OCI-LY7 (cell line): Measurements from ENCODE around the gene ENO1.

Experiments
- EZH2phosphoT487 ChIP-seq: fragments of 200-600 bp; sonication (generic); IDR thresholded peaks from 2 replicates; pipeline ENCODE4 v1.6.1; 2018; ENCODE audit warnings: low read depth, borderline replicate concordance, mild to moderate bottlenecking, mixed run types, antibody characterized with exemption, low read length, moderate library complexity, mixed read lengths
- TF ChIP-seq, protein P1 (sequence below): fragments of 200-600 bp; sonication (generic); conservative IDR thresholded peaks from 2 replicates; pipeline ENCODE4 v1.5.1; 2014; ENCODE audit warnings: mild to moderate bottlenecking, antibody characterized with exemption, low read length, moderate library complexity, mixed read lengths

DNA sequence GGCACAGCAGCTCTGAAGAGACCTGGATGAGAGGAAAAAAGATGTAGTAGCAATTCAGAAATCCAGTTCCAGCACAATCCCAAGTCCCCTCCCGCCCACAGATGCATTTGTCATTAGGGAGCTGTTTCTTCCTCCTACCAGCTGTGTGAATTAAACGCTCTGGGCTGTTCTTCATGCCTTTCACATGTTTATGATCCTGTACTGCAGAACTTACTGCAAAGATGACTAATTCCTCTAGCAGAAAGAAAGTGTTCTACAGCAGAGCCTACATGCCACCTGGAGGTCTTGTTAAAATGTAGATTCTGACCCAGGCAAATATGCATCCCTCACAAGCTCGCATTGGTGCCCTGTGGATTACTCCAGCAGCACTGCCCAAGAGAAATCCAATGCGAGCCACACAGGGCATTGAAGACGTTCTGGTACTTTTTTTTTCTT lies 6.5 kb downstream of the ENO1 start:
- TF ChIP-seq, protein P1, sequence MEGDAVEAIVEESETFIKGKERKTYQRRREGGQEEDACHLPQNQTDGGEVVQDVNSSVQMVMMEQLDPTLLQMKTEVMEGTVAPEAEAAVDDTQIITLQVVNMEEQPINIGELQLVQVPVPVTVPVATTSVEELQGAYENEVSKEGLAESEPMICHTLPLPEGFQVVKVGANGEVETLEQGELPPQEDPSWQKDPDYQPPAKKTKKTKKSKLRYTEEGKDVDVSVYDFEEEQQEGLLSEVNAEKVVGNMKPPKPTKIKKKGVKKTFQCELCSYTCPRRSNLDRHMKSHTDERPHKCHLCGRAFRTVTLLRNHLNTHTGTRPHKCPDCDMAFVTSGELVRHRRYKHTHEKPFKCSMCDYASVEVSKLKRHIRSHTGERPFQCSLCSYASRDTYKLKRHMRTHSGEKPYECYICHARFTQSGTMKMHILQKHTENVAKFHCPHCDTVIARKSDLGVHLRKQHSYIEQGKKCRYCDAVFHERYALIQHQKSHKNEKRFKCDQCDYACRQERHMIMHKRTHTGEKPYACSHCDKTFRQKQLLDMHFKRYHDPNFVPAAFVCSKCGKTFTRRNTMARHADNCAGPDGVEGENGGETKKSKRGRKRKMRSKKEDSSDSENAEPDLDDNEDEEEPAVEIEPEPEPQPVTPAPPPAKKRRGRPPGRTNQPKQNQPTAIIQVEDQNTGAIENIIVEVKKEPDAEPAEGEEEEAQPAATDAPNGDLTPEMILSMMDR = no peak
- TF ChIP-seq EZH2phosphoT487 = no peak
